ENCODE data around the gene TMEM31.
A peak's percentile ranks its signal among the peaks of the same experiment; 100 is the strongest.

The TMEM31 gene, protein sequence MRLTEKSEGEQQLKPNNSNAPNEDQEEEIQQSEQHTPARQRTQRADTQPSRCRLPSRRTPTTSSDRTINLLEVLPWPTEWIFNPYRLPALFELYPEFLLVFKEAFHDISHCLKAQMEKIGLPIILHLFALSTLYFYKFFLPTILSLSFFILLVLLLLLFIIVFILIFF

DNA sequence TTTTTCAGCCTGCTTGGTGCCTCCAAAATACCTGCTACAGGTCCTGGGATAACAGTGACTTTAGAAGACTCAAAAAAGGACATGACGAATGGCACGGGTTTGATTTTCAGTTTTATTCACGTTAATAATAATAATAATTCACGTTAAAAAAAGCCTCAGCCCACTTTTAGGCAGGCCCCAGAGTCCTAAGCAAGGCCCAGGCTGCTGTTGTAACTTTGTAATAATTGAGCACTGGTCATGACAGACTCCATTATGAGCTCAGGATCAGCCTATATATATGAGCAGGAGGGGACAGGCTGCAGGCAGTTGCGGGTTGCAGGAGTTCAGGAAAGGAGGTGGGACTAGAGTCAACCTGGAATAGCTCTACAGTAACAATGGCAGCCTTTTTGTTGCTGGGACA is at the start of gene TMEM31:
Gene TMEM31, plus strand, starts transcription at position 301 of the 400 bp plus-strand sequence. CDS start 1,350 bp downstream, outside the sequence.
- no peaks in the 10 kb centered on the region for H3K9me3 ChIP-seq (ENCODE audit: control insufficient read depth, insufficient read depth, low read length)

DNA sequence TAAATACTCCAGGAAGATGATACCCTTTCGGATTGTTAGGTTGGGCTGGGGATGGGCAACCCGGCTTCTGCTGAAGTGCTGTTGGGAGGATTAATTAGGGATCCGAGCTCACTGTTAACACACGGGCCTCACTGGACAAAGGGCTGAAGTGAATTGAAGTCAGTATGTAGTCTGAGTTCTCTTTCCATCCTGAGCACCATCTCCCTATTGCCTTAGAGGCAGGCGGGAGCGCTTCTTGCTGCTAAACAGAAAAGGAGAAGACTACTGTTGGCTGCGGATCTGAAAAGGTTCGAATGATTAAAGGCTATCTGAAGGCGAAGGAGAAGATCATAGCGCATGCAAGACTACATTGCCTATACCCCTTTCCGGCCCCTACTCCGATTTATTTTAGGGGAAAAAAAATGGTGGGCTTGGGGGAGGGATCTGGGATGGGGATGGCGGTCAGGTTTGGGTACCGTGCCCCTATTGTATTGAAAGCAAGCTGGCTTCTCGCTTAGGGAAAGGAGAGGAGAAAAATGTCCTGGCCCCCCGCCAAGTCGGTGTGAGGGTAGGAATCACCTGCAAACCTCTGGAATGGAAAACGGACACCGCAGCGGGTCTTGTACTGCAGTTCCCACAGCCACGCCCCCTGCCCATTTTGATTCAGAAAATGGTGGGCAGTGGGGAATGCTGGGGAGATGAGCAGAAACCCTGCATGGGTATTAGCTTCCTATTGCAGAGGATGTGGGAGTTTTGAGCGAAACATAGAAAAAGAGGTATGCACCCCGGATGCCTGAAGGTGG is 46.5 kb upstream of the TMEM31 start:
- Histone ChIP-seq H3K36me3 (ENCODE audit: control insufficient read depth, insufficient read depth, low read length) (no peaks in the 10 kb centered on the region), H3K9me3 (ENCODE audit: control insufficient read depth, insufficient read depth, low read length) (no peaks in the 10 kb centered on the region), H3K27me3 (ENCODE audit: control insufficient read depth, insufficient read depth, low read length) (peaks cover 10% of the 10 kb centered on the region), H3K4me3 (ENCODE audit: low read depth, low read length) (peak overlapping the region; percentile 74), H3K4me1 (ENCODE audit: control insufficient read depth, insufficient read depth, low read length) (peaks cover 4% of the 10 kb centered on the region), H3K9ac (ENCODE audit: low read depth, low read length) (peak overlapping the region; percentile 57)

More for the DNA sequence above, at the start of gene TMEM31:
- peaks cover 4% of the 10 kb centered on the region for H3K4me1 ChIP-seq (ENCODE audit: control insufficient read depth, insufficient read depth, low read length)
- no peak within 1 kb of the TSS for H3K4me3 ChIP-seq (ENCODE audit: low read depth, low read length)
- no peak within 1 kb of the TSS for H3K9ac ChIP-seq (ENCODE audit: low read depth, low read length)
- no peaks in the 10 kb centered on the region for H3K36me3 ChIP-seq (ENCODE audit: control insufficient read depth, insufficient read depth, low read length)
- H3K27me3 ChIP-seq (ENCODE audit: control insufficient read depth, insufficient read depth, low read length): no peaks in the 10 kb centered on the region

DNA sequence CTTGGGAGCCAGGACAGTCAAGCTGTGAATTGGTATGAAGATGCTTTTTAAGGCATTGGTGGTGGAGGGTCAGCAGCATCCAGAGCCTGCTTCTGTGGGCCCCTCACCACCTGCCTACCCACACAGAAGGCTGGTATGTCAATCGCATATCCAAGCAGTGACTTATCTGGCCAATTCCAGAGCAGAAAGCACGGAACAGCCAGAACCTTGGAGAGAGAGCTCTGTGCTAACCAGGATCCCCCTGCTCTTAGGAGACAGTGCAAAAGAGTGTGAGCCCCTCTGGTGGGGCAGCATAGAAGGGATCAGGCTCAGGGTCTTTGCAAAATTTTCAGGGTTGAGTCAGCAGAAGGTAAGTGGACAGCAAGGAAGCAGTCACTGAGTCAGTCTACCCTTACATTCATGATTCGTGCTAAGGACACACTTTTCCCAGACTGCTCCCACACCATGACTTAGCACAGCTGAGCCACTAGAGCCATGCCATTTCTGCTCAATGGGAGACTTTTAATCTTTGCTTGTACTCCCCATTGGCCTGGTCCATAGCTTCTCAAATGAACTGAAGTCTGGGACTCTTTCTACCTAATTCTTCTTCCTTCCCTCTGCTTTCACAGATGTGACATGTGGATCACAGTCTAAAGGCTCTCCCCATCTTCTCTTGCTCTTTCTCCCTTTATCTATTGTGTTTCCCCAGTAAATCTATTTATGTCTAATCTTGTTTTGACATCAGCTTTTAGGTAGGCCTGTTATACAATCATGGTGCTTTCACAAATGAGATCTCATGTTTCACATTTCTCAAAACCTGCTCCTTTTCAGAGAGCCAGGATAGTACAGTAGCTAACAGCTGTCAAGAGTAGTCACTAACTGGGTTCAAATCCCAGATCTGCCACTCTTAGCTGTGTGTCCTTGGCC is 44.3 kb upstream of the TMEM31 start:
- Histone ChIP-seq H3K9ac (ENCODE audit: low read depth, low read length) (no peak overlapping the region), H3K4me1 (ENCODE audit: control insufficient read depth, insufficient read depth, low read length) (peaks cover 4% of the 10 kb centered on the region), H3K36me3 (ENCODE audit: control insufficient read depth, insufficient read depth, low read length) (no peaks in the 10 kb centered on the region), H3K4me3 (ENCODE audit: low read depth, low read length) (no peak overlapping the region), H3K9me3 (ENCODE audit: control insufficient read depth, insufficient read depth, low read length) (no peaks in the 10 kb centered on the region), H3K27me3 (ENCODE audit: control insufficient read depth, insufficient read depth, low read length) (peaks cover 10% of the 10 kb centered on the region)

DNA sequence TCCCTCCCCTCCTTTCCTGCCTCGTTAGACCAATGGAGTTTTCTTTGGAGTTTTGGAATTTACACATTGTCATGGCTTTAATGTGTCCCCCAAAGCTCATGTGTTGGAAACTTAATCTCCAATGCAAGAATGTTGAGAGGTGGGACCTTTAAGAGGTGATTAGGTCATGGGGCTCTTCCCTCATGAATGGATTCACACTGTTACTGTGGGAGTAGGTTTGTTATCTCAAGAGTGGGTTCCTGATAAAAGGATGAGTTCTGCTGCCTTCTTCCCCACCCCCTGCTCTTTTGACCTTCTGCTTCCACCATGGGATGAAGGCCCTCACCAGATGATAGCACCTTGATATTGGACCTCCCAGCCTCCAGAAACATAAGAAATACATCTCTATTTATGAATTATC is 41.0 kb upstream of the TMEM31 start:
- peaks cover 2% of the 10 kb centered on the region for H3K4me1 ChIP-seq (ENCODE audit: control insufficient read depth, insufficient read depth, low read length)
- no peak overlapping the region for H3K9ac ChIP-seq (ENCODE audit: low read depth, low read length)
- H3K4me3 ChIP-seq (ENCODE audit: low read depth, low read length): no peak overlapping the region
- H3K9me3 ChIP-seq (ENCODE audit: control insufficient read depth, insufficient read depth, low read length): no peaks in the 10 kb centered on the region
- no peaks in the 10 kb centered on the region for H3K27me3 ChIP-seq (ENCODE audit: control insufficient read depth, insufficient read depth, low read length)
- no peaks in the 10 kb centered on the region for H3K36me3 ChIP-seq (ENCODE audit: control insufficient read depth, insufficient read depth, low read length)

DNA sequence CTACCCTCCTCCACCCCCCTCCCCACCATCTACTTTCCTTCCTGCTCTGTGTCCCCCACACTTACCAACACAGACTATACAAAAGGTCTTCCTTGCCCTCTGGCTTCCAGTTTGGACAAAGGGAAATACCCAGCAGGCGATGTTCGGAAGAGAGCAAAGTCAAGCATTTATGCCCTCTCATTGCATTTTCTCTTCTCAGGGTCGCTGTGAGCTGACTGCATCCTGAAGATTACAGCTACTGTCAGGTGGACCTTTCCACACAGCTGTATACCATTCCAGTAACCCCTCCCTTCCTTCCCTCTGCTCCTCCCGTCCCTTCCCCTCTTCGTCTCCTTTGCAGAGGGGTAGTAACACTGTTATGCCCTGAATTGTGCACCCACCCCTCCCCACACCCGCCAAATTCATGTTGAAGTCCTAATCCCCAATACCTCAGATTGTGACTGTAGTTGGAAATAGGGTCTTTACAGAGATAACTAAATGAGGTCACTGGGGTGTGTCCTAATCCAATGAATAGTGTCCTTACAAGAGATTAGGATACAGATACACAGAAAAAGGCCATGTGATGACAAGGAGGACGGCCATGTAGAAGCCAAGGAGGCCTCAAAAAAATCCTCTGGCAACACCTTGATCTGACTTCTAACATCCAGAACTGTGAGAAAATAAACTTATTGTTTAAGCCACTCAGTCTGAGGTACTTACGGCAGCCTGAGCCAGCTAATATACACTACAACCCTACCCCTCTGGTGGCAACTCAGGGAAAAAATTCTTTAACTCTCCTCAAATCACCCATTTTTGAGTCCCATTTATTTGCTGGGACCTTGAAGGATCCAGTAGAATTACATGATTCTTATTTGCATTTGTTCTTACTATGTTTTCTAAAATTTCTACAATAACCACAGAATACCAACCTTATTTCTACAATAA is 35.9 kb upstream of the TMEM31 start:
- Histone ChIP-seq H3K27me3 (ENCODE audit: control insufficient read depth, insufficient read depth, low read length) (no peaks in the 10 kb centered on the region), H3K4me3 (ENCODE audit: low read depth, low read length) (no peak overlapping the region), H3K4me1 (ENCODE audit: control insufficient read depth, insufficient read depth, low read length) (peaks cover 5% of the 10 kb centered on the region), H3K9me3 (ENCODE audit: control insufficient read depth, insufficient read depth, low read length) (no peaks in the 10 kb centered on the region), H3K36me3 (ENCODE audit: control insufficient read depth, insufficient read depth, low read length) (peaks cover 26% of the 10 kb centered on the region), H3K9ac (ENCODE audit: low read depth, low read length) (no peak overlapping the region)

DNA sequence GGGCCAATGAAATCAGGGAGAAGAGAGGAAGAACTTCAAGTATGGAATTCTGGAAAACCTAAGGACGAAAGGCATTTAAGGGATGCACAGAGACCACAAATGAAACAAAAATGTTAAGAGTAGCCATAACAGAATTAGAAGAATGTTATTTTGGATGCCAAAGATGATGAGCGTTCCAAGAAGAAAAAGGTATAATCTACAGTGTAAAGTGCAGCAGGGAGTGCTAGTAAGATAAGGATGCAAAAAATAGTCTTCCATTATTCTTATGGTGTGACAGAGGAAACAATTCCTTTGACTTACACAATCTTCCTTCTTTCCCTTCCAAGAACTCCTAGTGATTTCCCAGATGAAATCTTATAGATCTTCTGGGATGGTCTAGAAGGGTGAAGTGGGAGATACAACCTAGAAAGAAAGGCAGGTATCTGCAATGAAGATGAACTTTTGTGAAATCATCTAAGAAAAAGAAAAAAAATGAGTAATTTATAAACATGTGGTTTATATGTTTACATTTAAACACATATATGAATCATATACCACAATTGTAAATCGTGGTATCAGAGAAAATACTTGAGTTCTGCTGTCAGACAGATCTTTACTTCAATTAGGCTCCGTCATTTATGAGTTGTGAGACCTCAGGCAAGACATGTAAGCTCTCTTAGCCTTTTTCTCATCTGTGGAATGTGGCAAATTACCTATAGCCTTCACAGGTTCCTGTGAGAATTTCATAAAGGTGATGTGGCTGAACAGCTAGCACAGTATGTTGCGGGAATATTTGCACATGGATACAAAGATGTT is 32.3 kb upstream of the TMEM31 start:
- Histone ChIP-seq H3K4me3 (ENCODE audit: low read depth, low read length) (no peak overlapping the region), H3K9ac (ENCODE audit: low read depth, low read length) (no peak overlapping the region), H3K36me3 (ENCODE audit: control insufficient read depth, insufficient read depth, low read length) (peaks cover 40% of the 10 kb centered on the region), H3K9me3 (ENCODE audit: control insufficient read depth, insufficient read depth, low read length) (no peaks in the 10 kb centered on the region), H3K27me3 (ENCODE audit: control insufficient read depth, insufficient read depth, low read length) (no peaks in the 10 kb centered on the region), H3K4me1 (ENCODE audit: control insufficient read depth, insufficient read depth, low read length) (peaks cover 5% of the 10 kb centered on the region)

DNA sequence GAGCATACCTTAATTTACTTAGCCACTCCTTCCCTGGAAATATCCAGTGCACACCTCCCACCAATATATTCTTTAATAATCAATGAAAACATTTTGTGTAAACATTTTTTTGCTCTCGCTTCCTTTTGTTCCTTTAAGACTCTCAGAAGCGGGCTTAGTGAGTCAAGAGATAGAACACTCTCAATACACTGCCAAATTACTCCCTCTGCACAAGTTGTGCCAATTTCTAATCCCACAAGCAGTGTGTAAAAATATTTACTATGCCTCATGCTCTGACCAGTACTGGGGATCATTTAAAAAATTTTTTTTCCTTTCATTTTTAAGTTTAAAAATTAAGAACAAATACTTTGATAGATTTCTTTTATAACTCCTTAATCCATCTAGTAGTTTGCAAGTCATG is 29.3 kb upstream of the TMEM31 start:
- H3K9me3 ChIP-seq (ENCODE audit: control insufficient read depth, insufficient read depth, low read length): no peaks in the 10 kb centered on the region
- peaks cover 3% of the 10 kb centered on the region for H3K4me1 ChIP-seq (ENCODE audit: control insufficient read depth, insufficient read depth, low read length)
- H3K36me3 ChIP-seq (ENCODE audit: control insufficient read depth, insufficient read depth, low read length): peaks cover 50% of the 10 kb centered on the region
- no peaks in the 10 kb centered on the region for H3K27me3 ChIP-seq (ENCODE audit: control insufficient read depth, insufficient read depth, low read length)
- H3K4me3 ChIP-seq (ENCODE audit: low read depth, low read length): no peak overlapping the region
- H3K9ac ChIP-seq (ENCODE audit: low read depth, low read length): no peak overlapping the region

DNA sequence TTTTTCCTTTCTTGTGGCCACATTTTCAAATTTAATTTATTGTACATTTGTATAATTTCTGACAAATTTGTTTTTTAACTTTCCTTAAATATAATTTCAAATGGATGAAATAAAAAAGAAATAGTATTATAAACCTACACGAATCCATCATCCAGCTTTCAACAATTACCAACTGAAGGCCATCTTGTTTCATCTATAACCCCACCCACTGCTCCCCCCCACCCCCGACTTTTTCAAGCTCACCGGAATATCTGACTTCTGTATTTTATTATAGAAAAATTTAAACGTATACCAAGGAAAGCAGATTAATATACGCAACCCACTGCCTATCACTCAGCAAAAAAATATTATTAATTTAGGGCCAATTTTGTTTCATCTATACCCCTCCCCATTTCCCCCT is 25.3 kb upstream of the TMEM31 start:
- Histone ChIP-seq H3K36me3 (ENCODE audit: control insufficient read depth, insufficient read depth, low read length) (peaks cover 24% of the 10 kb centered on the region), H3K9me3 (ENCODE audit: control insufficient read depth, insufficient read depth, low read length) (no peaks in the 10 kb centered on the region), H3K9ac (ENCODE audit: low read depth, low read length) (peak overlapping the region; percentile 95), H3K4me3 (ENCODE audit: low read depth, low read length) (peak overlapping the region; percentile 98), H3K27me3 (ENCODE audit: control insufficient read depth, insufficient read depth, low read length) (no peaks in the 10 kb centered on the region), H3K4me1 (ENCODE audit: control insufficient read depth, insufficient read depth, low read length) (peaks cover 9% of the 10 kb centered on the region)

DNA sequence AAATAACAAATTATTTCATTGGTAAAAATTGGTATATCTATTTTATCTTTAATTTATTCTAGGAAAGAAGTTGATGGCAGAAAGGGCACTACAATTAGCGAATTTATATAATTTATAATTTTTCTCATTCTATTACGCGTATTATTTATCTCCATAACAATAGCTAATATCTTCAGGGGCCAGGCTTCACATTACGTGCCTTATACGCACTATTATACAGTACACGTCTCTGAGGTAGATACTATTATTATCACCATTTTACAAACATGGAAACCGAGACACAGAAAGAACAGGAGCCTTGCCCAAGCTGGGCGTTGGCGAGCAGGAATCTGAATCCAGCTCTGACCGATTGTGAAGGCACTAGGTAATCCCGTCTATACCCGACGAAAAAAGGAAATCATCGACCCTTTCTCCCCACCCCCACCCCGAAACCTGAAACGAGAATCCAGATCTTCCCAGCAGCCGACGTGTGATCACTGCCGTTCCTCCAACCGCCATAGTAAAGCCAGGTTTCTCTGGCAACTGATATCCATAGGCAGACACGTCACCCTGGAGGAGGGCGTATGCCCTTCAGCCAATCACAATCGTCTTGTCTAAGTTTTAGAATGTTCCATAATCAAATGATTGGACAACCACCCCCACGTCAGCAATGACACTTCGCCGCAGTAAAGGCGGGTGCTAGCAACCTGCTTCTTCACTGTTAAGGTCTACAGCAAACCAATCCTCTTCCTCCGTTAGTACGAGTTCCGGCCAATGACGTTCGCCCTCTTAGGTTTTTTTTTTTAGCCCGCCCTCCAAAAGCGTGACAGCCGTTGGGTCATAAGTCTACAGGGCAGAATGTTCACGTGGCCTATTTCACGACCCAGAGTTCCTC is 24.3 kb upstream of the TMEM31 start, which contains the start of gene MORF4L2:
Gene MORF4L2, minus strand, starts transcription at position 501 of the 874 bp plus-strand sequence. CDS start 9,672 bp downstream, outside the sequence.
- peaks cover 18% of the 10 kb centered on the region for H3K36me3 ChIP-seq (ENCODE audit: control insufficient read depth, insufficient read depth, low read length)

More for the DNA sequence above, 24.3 kb upstream of the TMEM31 start, which contains the start of gene MORF4L2:
- no peaks in the 10 kb centered on the region for H3K9me3 ChIP-seq (ENCODE audit: control insufficient read depth, insufficient read depth, low read length)
- H3K9ac ChIP-seq (ENCODE audit: low read depth, low read length): peak within 1 kb of the TSS; percentile 95
- no peaks in the 10 kb centered on the region for H3K27me3 ChIP-seq (ENCODE audit: control insufficient read depth, insufficient read depth, low read length)
- H3K4me3 ChIP-seq (ENCODE audit: low read depth, low read length): peak within 1 kb of the TSS; percentile 98
- peaks cover 9% of the 10 kb centered on the region for H3K4me1 ChIP-seq (ENCODE audit: control insufficient read depth, insufficient read depth, low read length)

Measured in iPS-15b (cell line).